CD4-positive, alpha-beta T cell treated with Interleukin-15 for 1 hour (primary cell): ENCODE measurements around the gene MACROD2.

Experiments used
- DNase-seq: peaks from one replicate; pipeline ENCODE4 v3.0.0-alpha.2; 2020

The MACROD2 gene

DNA sequence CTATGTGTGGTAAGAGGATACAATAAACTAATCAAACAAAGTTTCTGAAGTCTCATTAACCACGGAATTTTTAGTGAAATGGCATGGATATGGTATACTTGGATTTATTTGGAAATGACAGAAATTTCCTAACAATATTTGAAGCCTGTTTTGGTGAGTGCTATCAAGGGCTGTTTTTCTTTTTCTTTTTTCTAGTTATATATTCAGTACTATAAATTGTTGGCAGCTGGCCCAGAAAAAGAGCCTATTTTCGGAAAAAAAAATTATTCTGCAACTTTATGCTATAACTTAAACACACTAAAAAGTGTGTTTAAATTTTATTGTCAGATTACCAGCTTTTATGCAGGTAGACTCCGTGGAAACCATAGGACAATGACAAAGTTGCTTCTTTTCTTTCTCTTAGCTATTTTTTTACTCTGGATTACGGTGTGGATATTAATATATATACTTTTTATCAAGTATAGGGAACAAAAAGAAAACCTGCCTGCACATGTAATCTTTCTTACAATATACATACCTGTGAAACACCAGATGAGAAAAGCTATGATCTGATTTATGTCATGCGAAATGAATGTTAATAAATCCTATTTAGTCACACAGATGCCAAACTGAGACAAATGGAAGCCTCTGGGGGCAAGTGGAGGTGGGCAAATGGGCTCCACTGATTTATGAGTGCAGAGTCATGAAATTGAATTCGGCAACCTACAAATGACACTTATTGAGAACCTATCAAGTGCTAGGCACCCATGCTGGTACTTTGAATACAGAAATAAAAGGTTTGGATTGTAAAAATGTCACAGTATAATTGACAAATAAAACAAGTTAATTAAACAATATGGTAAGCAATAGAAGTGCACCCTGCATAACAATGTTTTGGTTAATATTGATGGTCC lies 1261.6 kb downstream of the MACROD2 start:
- no peak for DNase-seq

DNA sequence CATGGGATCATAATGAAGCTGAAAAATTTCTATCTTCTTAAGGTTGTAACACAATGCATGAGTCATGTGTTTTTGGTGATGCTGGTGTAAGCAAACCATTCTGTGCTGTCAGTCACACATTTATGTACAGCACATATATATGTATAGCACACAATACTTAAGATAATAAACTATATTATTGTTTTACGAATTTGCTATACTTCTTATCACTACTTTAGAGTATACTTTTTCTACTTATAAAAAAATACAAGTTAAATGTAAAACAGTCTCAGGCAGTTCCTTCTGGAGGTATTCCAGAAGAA lies 1262.2 kb downstream of the MACROD2 start:
- DNase-seq, result no peak

DNA sequence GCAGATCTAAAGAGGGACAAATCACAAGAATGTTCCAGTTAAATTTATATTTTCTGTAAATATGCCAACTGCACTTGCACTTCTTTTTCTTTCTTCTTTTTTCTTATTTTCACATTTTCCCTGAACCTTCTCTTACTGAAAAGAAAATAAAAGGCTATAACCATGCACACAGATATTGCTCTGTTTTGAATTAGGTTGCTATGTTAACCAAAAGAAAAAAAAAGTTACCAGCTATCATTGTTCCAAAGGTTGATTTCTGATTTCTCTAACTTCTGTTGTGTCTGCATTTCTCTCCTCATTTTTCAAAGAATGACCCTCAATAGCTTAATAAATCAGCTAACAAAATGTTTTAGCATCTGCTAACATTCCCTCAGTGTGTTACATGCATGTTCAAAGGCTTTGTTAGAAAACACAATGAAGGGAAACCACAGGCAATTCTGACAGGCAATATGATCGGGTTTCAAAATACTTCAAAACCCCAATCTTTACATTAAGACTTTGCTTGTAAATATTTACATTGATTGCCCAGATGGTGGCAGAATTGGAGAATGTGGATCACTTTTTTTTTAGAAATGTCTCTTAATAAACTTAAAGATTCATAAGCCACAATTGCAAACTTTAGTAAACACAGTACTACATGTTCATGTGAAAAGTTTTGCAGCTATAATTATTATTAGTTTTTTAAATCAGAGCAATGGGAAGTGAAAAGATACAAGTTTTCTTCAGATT lies 1270.4 kb downstream of the MACROD2 start:
- DNase-seq, result no peak

DNA sequence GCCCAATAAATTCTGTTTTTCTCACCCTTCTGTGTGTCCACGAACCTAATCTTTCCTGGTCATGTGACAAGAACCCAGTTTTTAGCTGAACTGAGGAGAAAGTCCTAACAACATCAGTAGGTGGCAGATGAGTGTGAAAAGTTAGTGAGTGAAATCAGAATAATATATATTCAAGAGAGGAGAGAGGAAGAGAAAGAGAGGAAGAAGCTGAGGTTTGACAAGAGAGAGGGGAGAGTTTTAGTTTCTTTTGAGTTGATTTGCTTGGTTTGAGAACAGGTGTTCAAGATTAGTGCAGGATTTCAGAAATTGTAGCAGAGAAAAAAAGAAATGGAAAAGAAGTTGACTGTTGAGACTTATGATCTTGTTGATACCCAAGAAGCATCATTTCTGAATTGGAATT lies 1272.6 kb downstream of the MACROD2 start:
- DNase-seq, result no peak

DNA sequence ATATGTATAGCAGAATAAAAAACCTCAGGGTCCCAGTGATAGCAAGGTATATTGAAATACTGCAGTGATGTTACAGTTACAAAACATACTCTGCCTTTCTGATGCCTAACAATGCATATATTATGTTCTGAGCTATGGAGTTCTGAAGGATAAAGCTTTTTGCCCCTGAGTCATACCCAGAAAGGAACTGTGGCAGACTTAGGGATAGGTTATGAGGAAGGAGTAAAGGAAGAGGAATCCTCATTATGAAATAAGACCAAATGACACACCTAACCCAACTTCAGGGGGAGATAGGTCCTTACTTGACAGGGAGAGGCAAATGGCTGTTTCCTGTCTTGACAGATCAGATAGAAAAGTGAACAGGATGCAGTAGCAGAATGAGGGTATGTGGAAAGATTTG lies 1282.7 kb downstream of the MACROD2 start:
- no peak for DNase-seq

DNA sequence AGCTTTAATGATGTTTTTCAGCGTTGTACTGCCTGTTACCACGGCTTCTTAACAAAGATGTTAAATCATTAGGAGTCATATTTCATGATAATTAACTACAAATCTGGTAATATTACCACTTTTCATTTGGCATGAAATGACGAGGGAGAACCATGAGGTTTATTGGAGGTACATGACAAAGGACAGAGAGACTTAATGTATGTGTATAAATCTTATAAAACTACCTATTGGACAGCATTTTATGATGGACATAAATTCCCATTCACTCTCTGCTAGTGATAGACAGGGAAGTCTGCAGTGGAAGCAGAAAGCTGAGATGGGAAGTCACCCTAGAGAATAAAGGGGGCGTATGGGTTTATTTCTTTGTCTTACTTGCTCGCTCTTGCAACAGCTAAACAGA lies 1292.0 kb downstream of the MACROD2 start:
- no peak for DNase-seq

DNA sequence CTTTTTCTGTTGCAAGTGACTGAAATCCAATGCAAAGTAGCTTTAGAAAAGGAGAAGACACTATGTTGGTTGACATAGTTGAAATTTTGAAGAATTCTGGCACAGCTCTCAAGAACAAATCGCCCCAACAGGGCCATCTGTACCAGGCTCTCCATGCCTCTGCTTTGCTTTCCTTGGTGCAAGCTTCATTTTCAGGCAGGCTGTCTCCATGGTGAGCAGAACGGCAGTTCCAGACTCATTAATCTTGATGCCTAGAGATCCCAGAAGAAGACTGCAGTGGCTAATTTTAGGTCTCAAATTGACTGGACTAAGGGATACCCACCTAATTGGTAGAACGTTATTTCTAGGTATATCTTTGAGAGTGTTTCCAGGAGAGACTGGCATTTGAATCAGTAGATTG lies 1292.8 kb downstream of the MACROD2 start:
- DNase-seq, result no peak

DNA sequence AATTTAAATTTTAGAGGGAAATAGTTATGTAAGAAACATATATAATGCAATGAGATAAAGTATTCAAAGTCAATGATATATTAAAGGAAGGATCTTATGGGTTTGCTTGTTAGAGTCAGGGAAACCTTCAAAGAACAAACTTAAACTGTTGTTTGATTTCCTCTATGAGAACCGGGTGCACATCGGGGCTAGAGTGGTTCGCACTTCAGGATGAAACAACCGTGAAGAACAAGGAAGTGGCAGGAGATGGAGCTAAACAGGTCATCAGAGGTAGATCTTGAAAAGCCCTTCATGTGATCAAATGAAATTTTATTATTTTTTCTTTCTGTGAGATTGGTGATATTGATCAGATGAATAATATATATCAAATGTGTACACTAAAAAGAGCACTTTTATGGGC lies 1294.0 kb downstream of the MACROD2 start:
- no peak for DNase-seq

DNA sequence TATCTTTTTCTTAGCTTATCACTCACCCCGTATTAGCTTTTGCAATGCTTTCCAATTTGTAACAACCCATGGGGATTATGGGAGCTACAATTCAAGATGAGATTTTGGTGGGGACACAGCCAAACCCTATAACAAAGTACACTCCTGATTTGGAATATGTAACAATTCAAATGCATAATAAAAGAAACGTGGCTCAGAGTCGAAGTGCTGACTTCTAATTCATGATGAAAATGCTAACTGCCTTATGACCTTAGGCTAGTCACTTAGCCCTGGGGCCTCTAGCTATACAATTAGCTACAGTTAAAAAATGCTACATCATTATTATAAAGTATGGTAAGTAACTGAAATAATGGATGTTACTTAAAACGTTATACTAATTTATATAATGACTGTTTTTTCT lies 1297.1 kb downstream of the MACROD2 start:
- DNase-seq, result no peak

DNA sequence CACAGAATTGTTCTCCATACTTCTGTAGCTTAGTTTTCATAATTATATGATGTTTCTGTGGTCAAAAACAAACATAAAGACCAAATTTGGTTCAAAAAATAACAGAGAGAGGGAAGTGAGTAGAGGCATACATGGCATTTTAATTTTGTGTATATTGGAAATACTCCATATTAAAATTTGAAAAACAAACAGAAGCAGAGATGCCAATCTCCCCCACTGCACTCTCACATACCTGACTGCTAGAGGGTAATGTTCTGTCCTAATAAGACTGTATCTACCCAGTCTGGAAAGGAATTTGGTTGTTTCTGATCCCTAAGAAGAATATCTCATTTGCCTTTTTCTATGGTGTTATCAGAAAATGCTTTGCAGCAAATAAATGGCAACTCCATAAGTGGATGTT lies 1301.1 kb downstream of the MACROD2 start:
- DNase-seq, result no peak

DNA sequence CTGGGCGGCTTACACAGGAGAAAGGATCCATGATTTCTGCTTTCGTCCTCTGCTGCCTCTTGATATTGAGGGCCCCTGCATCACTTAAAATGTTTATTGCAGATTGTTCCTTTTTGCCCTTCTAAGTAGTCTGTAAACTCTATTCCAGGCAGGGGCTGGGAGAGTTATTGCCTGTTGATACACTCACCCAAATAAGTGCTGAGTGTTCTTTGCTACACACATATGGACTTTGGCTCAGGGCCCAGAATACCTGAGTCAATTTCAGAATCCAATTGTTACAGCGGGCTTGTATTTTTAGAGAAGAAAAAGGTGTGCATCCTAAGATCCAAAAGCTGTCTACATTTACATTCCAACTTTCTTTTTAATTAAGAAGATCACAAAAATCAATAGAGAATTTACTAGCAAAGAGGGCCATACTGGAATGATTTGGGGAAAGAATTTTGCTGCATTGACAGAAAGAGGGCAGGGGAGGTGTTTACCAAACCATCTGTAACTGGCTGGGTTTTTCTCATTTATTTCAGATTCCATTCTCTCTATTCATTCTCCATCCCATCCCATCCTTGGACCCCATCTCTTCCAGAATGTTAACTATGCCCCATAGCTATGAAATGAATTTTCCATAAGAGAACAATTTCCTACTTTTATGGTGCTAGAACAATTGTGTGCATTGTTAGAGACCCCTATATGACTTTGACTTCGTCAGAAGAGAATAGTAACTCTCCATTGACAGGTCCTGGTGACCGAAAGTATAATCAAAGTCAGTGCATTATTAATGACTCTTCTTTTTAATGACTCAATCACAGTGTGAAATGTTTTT lies 1302.0 kb downstream of the MACROD2 start:
- no peak for DNase-seq

DNA sequence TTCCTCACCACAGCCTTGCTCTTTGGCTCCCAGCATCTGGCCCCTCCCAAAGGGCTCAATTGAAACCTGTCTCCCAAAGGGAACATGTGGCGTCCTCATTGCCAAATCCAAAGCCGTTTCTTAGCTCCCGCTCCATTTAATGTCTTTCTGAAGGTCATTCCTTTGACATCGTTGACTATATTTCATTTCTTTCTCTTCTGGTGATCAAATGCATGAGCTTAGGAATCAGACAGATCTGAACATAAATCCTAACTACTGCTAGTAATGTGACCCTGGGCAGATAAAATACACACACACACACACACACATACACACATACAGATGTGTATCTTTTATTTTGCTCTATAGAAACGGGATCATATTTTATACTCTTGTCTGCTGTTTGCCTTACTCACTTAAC lies 1306.8 kb downstream of the MACROD2 start:
- no peak for DNase-seq

DNA sequence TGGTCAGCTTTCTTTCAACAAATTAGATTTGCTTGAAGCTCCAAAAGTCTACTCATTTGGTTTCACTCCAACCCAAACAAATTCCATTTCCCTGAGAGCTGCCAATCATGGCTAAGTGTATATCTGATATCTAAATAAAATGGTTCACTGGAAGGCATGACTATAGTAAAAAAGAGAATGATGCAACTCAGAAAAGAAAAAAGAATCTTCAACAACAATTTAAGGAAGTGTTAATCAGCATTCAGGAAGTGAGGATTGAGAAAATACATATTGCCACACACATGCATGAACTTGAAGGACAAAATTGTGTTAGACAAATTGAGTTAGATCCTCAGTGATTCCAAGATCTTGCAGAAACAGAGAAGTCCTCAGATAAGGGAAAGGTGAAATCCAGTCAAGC lies 1315.0 kb downstream of the MACROD2 start:
- DNase-seq, result no peak

DNA sequence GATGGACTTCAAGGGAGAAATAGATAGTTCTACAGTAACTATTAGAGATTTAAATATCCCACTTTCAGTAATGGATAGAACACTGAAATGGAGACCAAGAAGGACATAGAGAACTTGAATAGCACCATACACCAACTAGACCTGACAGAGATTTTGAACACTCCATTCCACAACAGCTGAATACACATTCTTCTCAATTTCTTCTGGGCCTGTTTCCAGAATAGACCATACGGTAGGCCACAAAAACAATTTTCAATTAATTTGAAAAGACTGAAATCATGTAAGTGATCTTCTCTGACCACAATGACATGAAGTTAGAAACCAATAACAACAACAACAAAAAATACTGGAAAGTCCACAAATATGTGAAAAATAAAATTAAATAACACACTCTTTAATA lies 1321.2 kb downstream of the MACROD2 start:
- DNase-seq, result no peak

DNA sequence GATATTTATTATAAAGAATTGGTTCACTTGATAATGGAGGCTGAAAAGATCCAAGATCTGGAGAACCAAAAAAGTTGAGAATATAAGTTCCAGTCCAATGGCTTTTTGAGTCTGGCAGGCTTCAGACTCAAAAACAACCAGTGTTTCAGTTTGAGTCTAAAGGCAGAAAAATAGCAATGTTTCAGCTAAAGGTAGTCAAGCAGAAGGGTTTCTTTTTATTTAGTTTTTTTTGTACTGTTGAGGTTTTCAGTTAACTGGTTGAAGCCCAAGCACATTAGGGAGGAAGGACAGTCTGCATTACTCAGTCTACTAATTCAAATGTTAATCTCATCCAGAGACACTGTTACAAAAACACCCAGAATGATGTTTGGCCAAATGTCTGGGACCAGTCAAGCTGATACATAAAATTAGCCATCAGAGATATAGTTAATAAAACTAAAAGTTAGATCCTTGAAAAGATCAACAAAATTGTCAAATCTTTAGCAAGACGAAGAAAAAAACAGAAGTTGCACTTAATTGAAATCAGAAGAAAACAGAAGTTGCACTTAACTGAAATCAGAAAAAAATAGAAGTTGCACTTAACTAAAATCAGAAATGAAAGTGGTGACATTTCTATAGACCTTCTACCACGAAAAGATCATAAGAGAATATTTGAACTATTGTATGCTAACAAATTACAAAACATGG lies 1322.4 kb downstream of the MACROD2 start:
- DNase-seq, result no peak

DNA sequence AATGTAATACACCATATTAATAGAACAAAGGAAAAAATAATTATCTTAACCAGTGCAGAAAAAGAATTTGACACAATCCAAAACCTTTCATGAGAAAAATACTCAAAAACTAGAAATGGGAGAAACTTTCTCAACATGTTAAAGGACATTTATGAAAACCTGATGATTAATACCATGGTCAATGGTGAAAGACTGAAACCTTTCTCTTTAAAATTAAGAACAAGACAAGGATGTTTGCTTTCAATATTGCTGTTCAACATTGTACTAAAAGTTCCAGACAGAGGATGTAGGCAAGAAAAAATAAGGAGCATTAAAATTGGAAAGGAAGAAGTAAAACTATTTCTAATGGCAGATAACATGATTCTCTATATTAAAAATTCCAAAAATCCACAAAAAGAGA lies 1323.4 kb downstream of the MACROD2 start:
- DNase-seq, result no peak

DNA sequence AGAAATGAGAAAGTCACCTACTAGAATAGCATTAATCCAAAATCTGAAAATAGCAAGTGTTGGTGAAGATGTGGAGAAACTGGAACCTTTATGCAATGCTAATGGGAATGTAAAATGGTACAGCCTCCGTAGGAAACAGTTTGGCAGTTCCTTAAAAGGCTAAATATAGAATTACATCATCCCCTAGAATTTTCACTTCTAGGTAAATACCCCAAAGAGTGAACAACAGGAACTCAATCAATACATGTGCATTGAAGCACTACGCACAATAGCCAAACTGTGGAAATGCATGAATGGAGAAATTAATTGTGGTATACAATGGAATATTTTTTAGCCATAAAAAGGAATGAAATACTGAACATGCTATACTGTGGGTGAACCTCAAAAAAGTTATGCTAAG lies 1324.1 kb downstream of the MACROD2 start:
- DNase-seq, result no peak

DNA sequence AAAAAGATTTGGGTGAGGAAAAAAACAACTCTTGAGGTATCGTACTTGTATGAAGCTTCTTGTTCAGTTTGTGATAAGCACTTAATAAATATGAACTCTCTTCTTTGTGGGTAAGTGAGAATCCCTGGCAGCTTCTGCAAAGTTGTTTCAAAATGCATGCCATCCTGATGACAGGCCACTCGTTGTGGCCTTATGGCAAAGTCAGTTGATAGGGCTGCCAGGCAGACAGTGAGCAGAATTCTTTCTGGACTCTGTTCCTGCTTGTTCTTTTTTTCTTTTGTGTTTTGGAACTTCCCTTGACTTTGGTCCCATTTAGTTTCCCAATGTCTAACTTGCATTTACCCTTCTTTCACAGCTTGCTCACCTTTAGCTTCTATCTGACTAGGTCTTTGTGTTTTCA lies 1325.6 kb downstream of the MACROD2 start:
- DNase-seq, result no peak

DNA sequence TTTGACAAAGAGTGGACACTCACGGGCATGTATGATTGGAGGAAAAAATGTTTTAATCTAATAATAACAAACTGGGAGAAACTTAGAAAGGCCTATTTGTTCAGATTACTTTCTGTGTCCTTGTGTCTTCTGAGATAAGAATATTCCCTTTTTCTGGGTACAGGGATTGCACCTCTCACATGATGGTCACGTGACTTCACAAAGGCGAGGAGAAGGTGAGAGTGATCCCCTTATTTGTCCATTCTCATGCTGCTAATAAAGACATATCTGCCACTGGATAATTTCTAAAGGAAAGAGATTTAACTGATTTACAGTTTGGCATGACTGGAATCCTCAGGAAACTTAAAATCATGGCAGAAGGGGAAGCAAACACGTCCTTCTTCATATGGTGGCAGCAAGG lies 1331.8 kb downstream of the MACROD2 start:
- no peak for DNase-seq

DNA sequence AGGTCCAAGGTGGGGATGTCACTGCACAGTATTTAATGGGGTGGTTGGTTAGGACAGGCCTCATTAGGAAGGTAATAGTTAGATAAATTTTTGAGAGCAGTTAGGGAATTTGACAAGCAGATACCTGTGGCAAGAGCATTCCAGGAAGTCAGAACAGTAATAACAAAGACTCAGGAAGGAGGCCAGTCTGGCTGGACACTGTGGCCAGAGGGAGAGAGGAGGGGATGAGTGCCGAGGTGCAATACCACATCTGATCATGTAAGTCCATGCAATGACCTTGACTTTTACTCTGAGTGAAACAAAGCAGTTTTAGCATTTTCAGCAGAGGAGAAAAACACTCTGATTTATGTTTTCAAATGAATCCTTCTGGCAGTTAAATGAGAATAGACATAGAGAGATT lies 1332.8 kb downstream of the MACROD2 start:
- DNase-seq, result no peak

DNA sequence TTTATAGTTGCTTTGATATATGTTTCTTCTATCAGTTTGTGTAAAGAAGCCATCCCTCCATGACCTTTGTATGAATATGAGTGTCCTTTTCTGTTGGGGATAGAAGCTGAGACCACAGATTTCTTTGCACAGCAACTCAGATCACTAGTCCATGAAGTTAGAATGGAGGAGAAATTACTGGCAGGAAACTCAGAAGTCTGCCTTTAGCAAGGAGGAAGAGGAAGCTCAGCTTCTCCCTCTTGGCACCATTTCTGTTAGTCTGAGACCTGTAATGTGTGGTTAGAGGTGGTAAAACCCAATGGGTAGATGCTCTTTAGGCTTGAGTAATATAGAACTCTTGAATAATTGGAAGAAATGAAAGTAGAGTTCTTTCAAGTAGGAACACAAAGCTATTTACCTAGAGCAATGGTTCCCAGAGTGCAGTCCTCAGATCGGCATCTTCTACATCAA lies 1337.4 kb downstream of the MACROD2 start:
- no peak for DNase-seq

DNA sequence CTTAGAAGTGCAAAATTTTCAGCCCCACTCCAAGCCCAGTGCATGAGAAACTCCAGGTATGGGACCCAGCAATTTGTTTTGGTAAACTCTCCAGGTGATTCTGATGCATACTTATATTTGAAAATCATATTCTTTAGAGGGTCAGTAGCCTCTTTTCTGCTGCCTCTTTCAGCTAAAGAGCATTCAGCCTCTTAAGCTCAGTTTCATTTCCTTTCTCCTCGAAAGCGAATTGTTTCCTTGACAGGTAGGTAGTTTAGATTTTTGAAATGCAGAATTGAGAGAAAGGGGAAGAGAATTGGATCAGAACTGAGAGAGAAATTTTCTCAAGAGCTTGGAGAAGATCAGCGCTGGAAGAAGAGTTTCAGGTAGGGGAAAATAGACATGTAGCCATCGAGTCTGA lies 1337.9 kb downstream of the MACROD2 start:
- DNase-seq, result no peak

DNA sequence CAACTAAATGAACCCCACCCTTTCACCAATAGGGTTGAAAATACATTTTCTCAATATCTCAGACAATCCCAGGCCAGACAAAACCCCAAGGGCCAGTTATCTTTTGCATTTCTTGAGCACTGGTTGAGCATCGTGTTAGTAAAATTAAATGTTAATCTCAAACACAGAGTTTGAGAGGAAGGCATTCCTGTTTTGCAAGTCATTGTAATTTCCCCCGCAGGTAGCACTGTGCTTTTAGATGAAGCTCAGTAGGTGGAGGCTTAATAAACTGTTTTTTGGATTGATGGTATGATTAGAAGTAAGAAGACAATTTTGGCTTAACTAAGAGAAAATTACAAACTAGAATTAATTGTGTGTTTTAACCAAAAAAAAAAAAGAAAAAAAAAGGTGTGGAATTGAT lies 1340.7 kb downstream of the MACROD2 start:
- no peak for DNase-seq
